ENCODE data around the gene RPS24.
"Not testable (repeated sequence)": the region's sequence is repeated elsewhere in the genome, so short reads cannot be mapped to it uniquely, and the experiment has no call there.

RPS24 gene

DNA sequence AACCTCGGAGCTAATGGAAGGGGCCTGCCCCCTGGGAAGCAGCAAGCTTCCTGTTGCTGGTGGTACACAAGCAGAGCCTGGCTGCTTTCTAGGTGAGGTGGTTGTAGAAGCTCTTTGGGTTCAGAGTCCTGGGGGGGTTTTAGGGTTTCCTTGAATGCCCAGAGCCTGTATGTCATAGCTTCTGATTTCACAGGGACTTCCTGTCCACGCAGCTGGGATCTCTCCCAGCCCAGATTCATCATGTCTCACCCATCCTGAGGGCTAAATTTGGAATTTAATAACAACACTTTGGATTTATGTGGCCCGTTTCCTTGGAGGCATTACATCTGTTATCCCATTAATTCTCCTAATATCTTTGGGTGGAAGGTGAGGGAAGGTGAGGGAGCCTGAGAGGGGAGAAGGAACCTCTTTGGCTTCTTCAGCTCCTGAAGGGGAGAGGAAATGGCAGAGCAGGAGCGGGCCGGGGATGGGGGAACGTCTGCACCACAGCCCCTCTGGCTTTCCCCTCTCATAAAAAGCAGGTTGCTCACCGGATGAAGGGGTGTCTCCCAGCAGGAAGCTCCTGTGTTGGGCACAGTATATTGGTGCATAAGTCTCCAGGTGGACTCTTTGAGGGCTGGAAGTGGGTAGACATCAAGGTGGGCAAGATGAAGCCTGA lies 19.7 kb downstream of the RPS24 start:
- DNase-seq (ENCODE audit: low read depth), result no peak

GRCh38 chr10:78058562-78058961 lies 24.9 kb downstream of the RPS24 start:
- DNase-seq (ENCODE audit: low read depth), result no peak

GRCh38 chr10:78059906-78060702 lies 26.4 kb downstream of the RPS24 start:
- DNase-seq (ENCODE audit: low read depth), result no peak

DNA sequence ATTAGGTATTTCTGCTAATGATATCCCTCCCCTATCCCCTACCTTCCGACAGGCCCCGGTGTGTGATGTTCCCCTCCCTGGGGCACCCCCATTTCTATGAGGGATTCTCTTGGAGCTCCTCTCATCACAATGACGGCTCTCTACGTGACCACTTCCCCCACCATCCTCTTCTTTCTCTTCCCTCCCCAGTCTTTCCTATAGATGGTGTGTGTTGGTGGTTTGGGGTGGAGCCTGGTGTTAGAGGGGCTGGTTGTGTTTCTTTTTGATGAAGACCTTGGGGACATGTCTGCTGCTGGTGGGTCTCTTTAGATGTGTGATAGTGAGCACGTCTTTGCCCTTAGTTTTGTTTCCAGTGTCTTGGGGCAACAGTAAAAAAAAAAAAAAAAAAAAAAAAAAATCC lies 28.6 kb downstream of the RPS24 start:
- no peak for DNase-seq (ENCODE audit: low read depth)

DNA sequence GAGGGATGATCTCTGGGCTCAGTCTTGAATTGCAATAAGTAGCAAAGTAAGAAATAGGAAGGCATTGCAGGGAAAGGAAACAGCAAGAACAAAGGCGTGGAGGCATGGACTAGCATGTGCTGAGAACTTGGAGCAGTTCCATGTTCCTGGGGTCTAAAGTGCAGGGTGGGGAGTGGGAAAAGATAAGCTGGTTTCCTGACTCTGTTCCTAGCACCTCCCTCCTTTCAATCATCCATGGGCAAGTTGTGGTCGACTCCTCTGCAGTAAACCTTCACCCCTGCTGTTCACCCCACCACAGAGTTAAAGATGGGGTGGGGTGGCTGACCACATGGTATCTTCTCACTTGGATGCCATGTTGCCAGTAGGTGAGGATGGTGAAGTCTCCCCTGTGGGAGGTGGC lies 29.6 kb downstream of the RPS24 start:
- no peak for DNase-seq (ENCODE audit: low read depth)

DNA sequence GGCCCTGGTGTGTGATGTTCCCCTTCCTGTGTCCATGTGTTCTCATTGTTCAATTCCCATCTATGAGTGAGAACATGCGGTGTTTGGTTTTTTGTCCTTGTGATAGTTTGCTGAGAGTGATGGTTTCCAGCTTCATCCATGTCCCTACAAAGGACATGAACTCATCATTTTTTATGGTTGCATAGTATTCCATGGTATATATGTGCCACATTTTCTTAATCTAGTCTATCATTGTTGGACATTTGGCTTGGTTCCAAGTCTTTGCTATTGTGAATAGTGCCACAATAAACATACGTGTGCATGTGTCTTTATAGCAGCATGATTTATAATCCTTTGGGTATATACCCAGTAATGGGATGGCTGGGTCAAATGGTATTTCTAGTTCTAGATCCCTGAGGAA lies 31.3 kb downstream of the RPS24 start:
- not testable (repeated sequence) for DNase-seq (ENCODE audit: low read depth)

DNA sequence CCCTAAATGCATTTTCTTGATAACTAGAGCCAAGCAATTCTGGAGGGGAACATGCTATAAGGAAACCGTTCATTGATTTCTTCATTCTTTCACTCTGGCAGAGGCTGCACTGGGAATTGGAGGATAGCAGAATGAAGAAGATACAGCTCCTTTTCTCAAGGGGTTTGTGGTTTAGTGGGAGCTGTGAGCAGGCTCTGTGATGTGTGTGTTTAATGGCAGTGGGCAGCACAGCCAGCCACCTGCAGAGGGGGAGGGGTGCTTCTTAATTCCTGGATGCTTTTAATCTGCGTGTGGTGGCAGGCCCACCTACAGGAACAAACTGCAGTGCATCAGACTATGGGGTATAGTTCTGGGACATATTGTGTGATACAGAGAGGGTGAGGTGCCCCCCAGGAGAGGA lies 31.9 kb downstream of the RPS24 start:
- DNase-seq (ENCODE audit: low read depth), result no peak

DNA sequence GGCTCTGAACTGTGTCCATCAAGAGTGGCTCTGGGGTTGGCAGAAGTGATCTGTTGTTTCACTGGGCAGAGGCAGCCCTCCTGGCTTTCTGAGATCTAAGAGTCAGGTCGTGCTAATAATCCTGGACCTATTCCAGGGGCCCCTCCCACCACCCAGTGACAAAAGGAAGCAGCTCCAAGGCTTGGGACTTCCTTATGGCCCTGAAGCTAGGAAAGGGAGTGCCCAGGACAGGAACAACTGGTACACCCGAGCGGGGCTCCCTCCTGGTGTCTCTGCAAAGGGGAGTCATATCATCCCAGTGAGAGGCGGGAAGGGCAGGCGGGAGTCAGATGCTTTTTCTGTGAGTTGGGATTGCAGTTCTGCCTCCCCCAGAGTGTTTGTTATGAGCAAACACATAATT lies 32.3 kb downstream of the RPS24 start:
- DNase-seq (ENCODE audit: low read depth), result no peak

- DNase-seq (ENCODE audit: low read depth), result no peak
Observed at GRCh38 chr10:78066728-78067430, 33.2 kb downstream of the RPS24 start.

DNA sequence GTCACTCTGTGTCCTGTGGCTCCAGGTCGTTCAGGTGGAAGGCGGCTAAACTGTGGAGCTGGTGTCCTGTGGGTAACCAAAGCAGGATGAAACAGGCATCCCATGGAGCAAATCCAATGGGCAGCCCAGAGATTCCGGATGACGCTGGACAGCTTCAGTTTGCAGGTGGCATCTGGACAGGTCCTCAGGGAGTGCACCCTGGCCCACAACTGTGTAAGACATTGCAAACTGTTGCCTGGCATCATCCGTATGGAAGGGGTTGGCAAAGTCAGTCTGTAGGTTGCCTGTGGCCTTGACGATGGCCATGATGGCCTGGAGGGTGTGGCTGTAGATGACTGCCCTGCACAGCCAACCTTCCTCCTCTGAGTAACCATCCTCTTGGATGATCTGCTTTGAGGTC lies 35.5 kb downstream of the RPS24 start:
- no peak for DNase-seq (ENCODE audit: low read depth)

- not testable (repeated sequence) for DNase-seq (ENCODE audit: low read depth)
Observed at GRCh38 chr10:78070064-78070463, 36.4 kb downstream of the RPS24 start.

DNA sequence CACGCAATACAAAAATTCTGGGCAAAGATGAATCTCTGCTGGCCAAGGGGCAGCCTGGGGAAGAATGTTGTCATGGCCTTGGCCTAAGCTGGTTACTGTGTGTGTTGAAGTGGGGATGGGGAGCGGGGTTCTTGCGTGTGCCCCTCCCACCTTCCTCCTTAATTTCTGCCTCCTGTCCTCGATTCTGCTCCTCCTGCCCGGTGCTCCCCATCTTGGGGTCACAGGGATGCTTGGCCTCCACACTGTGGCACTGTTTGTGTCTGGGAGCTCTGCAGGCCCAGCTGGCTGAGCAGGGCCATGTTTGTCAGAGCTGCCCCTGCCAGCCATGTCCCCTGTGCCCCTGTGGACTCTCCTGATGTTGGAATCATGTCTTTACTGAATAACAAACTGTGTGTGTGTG lies 37.1 kb downstream of the RPS24 start:
- DNase-seq (ENCODE audit: low read depth), result no peak

- no peak for DNase-seq (ENCODE audit: low read depth)
Observed at GRCh38 chr10:78071140-78071856, 37.6 kb downstream of the RPS24 start.

DNA sequence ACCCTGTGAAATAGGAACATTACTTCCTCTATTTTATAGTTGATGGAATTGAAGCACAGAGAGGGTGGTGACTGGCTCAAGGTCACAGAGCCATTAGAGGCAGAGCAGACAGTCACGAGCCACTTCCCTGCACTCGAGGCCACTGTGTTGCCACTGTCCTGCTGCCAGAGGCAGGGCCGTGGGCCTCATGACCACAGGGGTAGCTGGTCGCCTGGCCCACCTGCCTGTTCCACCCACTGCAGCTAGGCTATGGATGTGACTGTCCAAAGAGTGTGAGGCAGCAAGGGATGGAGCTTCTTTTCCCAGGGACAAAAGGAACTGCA lies 38.2 kb downstream of the RPS24 start:
- no peak for DNase-seq (ENCODE audit: low read depth)

DNA sequence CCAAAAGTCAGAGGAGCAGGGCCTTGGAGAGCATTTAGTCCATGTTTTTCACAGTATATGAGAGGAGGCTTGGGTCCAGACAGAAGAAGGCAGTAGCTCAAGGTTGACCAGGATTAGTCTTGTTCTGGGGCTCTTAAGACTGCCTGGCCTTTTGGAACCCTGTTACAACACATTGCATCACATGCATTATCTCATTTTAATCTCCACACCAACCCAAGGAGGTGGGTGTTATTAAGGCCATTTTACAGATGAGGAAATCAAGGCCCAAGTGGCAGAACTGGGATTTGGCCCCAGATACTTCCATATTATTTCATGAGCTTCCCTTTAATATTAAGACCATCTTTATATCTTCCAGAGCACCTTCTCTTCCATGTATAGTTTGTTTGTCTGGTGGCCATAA lies 38.8 kb downstream of the RPS24 start:
- DNase-seq (ENCODE audit: low read depth), result no peak

- not testable (repeated sequence) for DNase-seq (ENCODE audit: low read depth)
Observed at GRCh38 chr10:78075806-78076205, 42.1 kb downstream of the RPS24 start.

DNA sequence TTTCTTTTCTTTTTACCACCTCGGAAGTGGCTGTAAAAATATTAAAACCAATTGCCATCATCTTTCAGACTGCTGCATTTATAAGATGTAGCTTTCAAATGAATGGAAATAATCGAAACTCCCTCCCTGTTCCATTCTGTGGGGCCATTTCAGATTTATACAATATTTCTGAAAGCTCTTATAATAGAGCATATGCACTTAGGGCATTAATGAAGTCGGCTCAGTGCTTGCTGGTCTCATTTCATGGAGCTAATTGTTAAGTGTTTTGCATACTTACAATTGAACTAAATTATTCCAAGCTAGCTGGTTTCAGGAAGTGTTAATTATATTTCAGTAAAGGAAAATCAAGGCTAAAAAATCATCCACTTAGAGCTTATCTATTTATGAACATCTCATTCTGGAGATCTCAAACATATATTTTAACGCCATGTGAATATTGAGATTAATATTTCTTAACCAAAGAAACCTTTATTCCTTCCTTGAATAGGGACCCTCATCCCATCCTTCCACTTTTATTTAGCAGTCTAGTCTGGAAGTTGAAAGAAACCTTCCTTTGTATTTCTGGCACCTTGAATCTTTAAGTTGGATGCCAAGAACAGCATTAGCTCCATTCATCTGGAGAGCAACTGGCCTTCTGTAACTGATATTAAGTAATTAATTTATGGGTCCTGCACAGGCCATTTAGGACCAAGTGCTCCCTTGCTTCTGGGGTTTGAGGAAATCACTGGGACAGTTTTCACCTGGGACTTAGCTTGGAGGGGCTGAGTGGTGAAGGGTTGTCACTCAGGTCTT lies 45.1 kb downstream of the RPS24 start:
- no peak for DNase-seq (ENCODE audit: low read depth)

DNA sequence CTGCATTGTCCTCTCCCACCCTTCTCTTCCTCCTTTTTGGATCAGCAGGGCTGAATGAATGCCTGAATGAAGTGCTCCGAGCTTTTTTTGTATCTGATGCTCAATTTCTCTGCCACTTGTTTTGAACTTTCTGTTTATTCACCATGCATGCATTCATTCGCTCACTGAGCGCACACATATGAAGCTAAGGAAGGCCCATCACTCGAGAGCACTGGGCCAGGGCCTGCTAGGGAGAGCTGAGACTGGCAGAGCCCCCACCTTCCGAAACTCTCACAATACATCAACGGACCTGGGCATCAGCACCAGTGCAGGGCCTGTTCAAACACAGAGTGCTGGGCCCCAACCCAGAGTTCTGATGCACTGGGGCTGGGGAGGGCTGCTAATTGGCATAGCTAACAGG lies 45.7 kb downstream of the RPS24 start:
- DNase-seq (ENCODE audit: low read depth), result no peak

- no peak for DNase-seq (ENCODE audit: low read depth)
Observed at GRCh38 chr10:78081292-78081691, 47.6 kb downstream of the RPS24 start.

DNA sequence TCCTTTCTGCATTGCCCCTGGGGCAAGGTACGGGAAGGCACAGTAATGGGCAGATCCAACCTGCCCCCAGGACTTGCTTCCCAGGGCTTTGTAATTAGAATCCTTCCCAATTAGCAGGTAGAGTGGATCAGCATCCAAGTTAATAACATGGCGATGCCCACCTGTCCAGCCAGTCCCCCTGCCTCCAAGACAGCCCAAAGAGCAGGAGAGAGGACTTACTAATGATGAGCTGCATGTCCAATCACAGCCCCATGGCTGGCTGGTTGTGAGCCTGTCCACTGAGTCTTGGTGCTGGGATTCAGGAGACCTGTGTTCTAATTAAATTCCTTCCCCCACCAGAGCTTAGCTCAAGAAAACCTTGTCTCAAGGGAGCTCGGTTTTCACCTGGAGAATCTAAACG lies 49.0 kb downstream of the RPS24 start:
- DNase-seq (ENCODE audit: low read depth), result no peak

Measured in HS-27A (cell line).